Activated T-helper 1 cell treated with anti-CD3 and anti-CD28 coated beads, Interleukin-2, amount 50 U/mL, for 16 hours (primary cell): ENCODE data around the gene LCLAT1.
"Not testable (repeated sequence)": the region's sequence is repeated elsewhere in the genome, so short reads cannot be mapped to it uniquely, and the experiment has no call there.

Experiments
- DNase-seq, 2 donors: peaks; one replicate each; pipeline ENCODE4 v3.0.0-alpha.2; 2020; ENCODE audit warnings: low read depth in 1 of 2, low spot score in 1 of 2

The LCLAT1 gene

GRCh38 chr2:30484995-30485394, 37.9 kb downstream of the LCLAT1 start:
- no peak for DNase-seq

DNA sequence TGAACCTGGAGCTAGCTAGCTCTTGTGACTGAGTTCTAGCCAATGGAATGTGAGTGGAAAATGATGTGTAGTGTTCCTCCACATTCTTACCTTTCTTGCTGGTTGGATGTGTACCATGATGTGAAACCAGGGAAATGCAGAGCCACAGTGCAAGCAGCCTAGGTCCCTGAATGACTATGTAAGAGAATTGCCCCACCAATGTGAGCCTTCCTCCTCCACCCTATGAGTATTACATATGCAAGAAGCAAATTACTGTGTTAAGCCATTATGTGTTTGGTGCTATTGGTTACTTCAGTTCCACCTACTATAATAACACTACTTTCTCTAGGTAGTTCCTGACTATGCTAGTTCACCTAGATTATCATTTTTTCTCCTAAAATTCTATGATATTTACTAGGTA, 39.6 kb downstream of the LCLAT1 start:
- DNase-seq: no peak

- DNase-seq: no peak
These were observed 40.6 kb downstream of the LCLAT1 start for GRCh38 chr2:30487603-30488002.

- no peak for DNase-seq
These were observed 41.1 kb downstream of the LCLAT1 start for GRCh38 chr2:30488012-30488659.

DNA sequence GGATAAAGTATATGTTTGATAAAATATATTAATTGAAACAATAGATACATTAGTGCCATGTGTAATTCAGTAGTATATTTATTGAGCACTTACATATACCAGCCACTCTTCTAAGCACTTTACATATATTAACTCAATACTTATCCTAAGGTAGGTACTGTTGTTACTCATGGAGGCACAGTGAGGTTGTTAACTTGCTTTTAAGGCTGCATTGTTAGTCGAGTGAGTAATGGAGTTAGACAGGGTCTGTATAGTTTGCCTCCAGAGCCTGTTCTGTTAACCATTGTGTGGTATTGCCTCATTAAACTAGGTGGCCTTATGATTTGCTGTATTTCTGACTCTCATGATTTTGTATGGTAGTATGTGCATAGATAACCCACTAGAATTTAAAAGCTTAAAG, 44.2 kb downstream of the LCLAT1 start:
- DNase-seq: no peak

DNA sequence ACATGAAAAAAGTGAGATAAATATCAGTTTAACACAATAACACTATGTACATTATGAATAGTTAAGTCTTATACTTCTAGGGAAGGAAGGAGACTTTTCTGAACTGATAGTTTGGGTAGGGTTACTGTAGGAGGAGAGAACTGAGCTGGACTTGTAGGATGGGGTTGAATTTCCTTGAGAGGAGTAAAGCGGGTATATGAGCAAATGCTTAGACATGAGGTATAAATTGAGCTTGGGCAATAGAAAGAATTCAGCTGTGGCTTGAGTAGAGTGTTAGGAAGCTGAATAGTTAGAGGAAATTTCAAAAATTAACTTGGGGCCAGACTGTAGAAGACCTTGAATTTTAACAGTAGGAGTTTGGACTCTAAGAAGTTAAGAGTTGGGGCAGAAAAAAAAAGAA, 45.1 kb downstream of the LCLAT1 start:
- DNase-seq: no peak

DNA sequence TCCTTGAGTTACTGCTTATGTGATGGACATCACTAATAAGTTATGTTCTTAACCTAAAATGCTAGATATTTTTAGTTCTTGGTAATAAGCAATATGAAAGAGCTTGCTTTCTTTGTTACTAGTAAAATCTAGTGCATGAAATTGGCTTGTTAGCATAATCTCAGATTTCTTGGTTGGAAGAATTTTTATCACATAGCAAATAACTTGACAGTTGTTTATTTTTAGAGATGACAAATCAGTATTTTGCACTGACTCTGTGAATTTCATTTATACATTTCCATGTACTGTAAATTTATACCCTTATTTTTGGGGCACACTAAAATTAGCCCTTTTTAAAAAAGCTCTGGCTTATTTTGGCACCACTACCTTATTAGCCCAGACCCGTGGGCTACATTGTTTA, 45.6 kb downstream of the LCLAT1 start:
- no peak for DNase-seq

DNA sequence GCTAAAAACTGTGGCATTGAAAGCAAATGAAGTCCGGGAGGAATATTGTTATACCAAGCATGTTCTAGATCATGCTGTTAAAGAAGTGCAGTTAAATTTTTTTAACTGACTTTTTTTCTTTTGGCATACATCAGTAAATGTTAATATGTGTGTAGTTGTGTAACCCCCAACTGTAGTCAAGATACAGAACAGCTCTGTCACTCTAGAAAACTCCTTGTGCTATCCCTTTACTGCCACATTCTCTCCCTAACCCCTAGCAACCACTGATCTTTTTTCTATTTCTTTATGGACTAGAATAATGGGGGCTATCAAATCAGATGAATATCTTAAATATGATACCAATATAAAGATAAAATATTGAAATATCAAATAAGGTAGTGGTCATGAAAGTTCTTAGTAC, 46.4 kb downstream of the LCLAT1 start:
- no peak for DNase-seq

- not testable (repeated sequence) for DNase-seq
These were observed 48.9 kb downstream of the LCLAT1 start for GRCh38 chr2:30495896-30496295.

GRCh38 chr2:30499681-30500080, 52.6 kb downstream of the LCLAT1 start:
- no peak for DNase-seq

DNA sequence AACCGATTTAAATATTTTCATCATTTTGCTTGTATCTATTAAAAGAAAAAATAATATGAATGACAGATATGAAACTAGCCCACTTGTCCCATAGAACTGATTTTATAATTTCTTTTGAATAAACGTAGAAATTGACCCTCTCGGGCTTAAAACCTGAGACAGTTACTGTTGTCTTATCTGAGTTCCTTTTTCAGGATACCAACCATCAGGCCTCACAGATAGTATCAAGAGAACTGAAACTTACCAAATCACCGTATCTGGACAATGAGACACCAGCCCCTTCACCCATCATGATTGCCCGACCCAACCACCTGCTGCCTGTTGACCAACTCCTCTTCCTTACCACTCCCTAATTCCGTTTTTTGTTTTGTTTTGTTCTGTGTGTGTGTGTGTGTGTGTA, 53.7 kb downstream of the LCLAT1 start:
- no peak for DNase-seq

GRCh38 chr2:30502310-30502709, 55.3 kb downstream of the LCLAT1 start:
- DNase-seq: no peak

GRCh38 chr2:30503007-30503694, 56.1 kb downstream of the LCLAT1 start:
- DNase-seq: no peak

- DNase-seq: no peak
These were observed 56.6 kb downstream of the LCLAT1 start for GRCh38 chr2:30503695-30504052.

- no peak for DNase-seq
These were observed 57.7 kb downstream of the LCLAT1 start for GRCh38 chr2:30504731-30505130.

DNA sequence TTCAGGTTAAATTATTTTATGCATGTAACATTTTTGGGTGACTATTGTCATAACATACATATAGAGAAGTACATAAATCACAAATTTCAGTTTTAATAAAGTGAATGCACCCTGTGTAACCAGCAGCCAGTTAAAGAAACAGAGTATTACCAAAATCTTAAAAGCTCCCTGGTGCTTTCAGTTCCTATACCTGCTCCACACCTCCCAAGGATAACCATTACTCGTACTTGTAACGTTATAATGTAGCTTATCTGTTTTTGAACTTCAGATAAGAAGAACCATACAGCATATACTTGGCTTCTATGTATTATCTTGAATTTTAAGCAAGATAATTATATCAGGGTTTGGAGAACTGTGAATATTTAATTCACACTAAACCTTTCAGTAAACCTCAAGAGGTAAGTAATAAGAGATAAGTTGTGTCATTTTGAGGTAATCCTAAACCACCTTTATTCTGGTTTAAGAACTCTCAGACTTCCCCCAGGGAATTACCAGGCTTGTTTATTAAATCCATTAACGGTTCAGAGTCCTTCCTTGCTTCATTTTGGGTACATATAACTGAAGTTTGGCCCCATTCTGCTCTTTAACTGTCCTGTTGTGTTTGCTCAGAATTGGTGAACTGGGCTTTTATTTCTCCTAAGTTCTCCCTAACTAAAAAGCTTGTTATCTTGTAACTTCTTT, 58.6 kb downstream of the LCLAT1 start:
- DNase-seq: no peak

DNA sequence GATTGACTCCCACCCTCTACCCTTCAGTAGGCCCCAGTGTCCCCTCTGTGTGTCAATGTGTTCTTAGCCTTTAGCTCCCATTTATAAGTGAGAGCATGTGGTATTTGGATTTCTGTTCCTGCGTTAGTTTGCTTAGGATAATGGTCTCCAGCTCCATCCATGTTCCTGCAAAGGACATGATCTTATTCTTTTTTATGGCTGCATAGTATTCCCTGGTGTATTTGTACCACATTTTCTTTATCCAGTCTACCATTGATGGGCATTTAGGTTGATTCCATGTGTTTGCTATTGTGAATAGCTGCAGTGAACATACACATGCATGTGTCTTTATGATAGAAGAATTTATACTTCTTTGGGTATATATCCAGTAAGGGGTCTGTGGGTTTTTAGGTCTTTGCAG, 60.4 kb downstream of the LCLAT1 start:
- DNase-seq: not testable (repeated sequence)

GRCh38 chr2:30509716-30510115, 62.7 kb downstream of the LCLAT1 start:
- DNase-seq: no peak

DNA sequence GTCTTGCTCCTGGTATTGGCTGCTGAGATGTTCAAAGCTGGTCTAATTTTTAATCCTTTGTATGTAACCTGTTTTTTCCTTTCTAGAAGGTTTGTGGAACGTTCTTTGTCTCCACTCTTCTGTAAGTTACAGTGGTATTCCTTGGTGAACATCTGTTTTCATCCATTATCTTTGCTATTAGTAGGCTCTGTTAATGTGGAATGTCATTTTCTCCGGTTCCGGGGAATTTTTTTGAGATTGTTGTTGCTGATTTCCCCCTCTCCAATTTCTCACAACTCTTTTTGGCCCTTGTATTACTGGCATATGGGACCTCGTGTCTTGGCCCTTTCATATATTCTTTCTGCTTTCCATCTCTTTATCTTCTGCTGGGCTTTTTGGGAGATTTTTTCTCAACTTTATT, 63.4 kb downstream of the LCLAT1 start:
- DNase-seq: no peak

- DNase-seq: no peak
These were observed 64.4 kb downstream of the LCLAT1 start for GRCh38 chr2:30511122-30512083.

- no peak for DNase-seq
These were observed 65.3 kb downstream of the LCLAT1 start for GRCh38 chr2:30512243-30512886.
